GM12878 (cell line): ENCODE measurements around the gene TBC1D20. TPM values are rescaled to one million over a fixed set of nuclear protein-coding genes. Genes with fewer than 3 reads are reported as not detected.

Source experiments
- ATAC-seq: fragments of 200-7000 bp; cut with Tn5 transposase; 3 replicates; pipeline ENCODE4 v1.9.1; 2020; ENCODE audit warnings: mild to moderate bottlenecking, moderate library complexity
- BruUV-seq: library from RNA; stranded (reverse); fragments of 400-500 nt; replicated peaks from 2 replicates; lab custom pipeline; 2021; lab: Mats Ljungman, UMichigan
- CTCF ChIA-PET: fragments of 300-600 bp; sonication (Branson Sonifier 250); formaldehyde crosslinking; extraction: SDS; loops from one replicate; lab custom pipeline; 2021; ENCODE audit warnings: inconsistent platforms; lab: Yijun Ruan, JAX
- POLR2A ChIA-PET: fragments of 350-600 bp; formaldehyde crosslinking; extraction: SDS; loops from one replicate; lab custom pipeline; 2021; ENCODE audit warnings: inconsistent platforms; lab: Charles Lee
- RAD21 ChIA-PET: fragments of 300-600 bp; sonication (Branson Sonifier 250); formaldehyde crosslinking; loops from one replicate; lab custom pipeline; 2023; ENCODE audit warnings: antibody characterized with exemption; ENCODE audit not compliant: unreplicated experiment; lab: Charles Lee
- SMC1A ChIA-PET: fragments of 300-600 bp; sonication (Branson Sonifier 250); formaldehyde crosslinking; loops from one replicate; lab custom pipeline; 2023; ENCODE audit not compliant: unreplicated experiment, uncharacterized antibody; lab: Charles Lee
- DNase-seq: peaks from one replicate; pipeline ENCODE4 v3.0.0-alpha.2; 2011; ENCODE audit warnings: low read depth, low spot score
- FAIRE-seq: peaks from 3 replicates; lab custom pipeline; 2011; peaks lifted over from hg19 to GRCh38; lab: Jason Lieb, UNC
- H2AFZ ChIP-seq: 2 replicates; pipeline ENCODE4 v1.6.0; 2011; ENCODE audit warnings: low read depth, low read length, control low read depth; ENCODE audit not compliant: control insufficient read depth
- H3K27ac ChIP-seq: 2 replicates; pipeline ENCODE4 v1.5.1; 2011; ENCODE audit warnings: control low read depth; ENCODE audit not compliant: control insufficient read depth, insufficient read depth
- H3K27me3 ChIP-seq, 2 experiments: replicated peaks in 1 of 2; 2 replicates each; pipeline versions ENCODE4 v1.6.0 to v1.6.1; 2011; ENCODE audit warnings: low read length in 1 of 2; ENCODE audit not compliant: control insufficient read depth in 2 of 2, insufficient read depth in 2 of 2
- H3K36me3 ChIP-seq, 2 experiments: 2 replicates each; pipeline ENCODE4 v1.5.1; 2011; ENCODE audit warnings: low read length in 1 of 2; ENCODE audit not compliant: control insufficient read depth in 2 of 2, insufficient read depth in 2 of 2
- H3K4me1 ChIP-seq: 2 replicates; pipeline ENCODE4 v1.6.1; 2011; ENCODE audit warnings: mild to moderate bottlenecking, low read length, moderate library complexity, mixed read lengths; ENCODE audit not compliant: control insufficient read depth, insufficient read depth
- H3K4me2 ChIP-seq: 2 replicates; pipeline ENCODE4 v1.6.0; 2011; ENCODE audit warnings: control low read depth; ENCODE audit not compliant: control insufficient read depth, insufficient read depth
- H3K4me3 ChIP-seq: fragments of 200-600 bp; sonication (generic); 2 replicates; pipeline ENCODE4 v1.5.1; 2016
- H3K79me2 ChIP-seq: 2 replicates; pipeline ENCODE4 v1.6.0; 2011; ENCODE audit warnings: low read length; ENCODE audit not compliant: control insufficient read depth, insufficient read depth
- H3K9ac ChIP-seq: 2 replicates; pipeline ENCODE4 v1.8.0; 2011; ENCODE audit warnings: low read length, control low read depth, mixed read lengths; ENCODE audit not compliant: control insufficient read depth, insufficient read depth
- H3K9me3 ChIP-seq: replicated peaks from 3 replicates; pipeline ENCODE4 v1.5.1; 2011; ENCODE audit warnings: mild to moderate bottlenecking, low read length; ENCODE audit not compliant: control insufficient read depth, insufficient read depth
- H4K20me1 ChIP-seq: 2 replicates; pipeline ENCODE4 v1.6.0; 2011; ENCODE audit not compliant: control insufficient read depth, insufficient read depth
- ATF7 ChIP-seq: fragments of 450-650 bp; IDR thresholded peaks from 2 replicates; pipeline ENCODE4 v1.6.1; 2016; ENCODE audit warnings: low read depth, mild to moderate bottlenecking
- BRCA1 ChIP-seq: IDR thresholded peaks from 2 replicates; pipeline ENCODE4 v1.6.1; 2011; ENCODE audit warnings: low read depth, low read length, improper control_type of control experiment
- CEBPB ChIP-seq, 2 experiments: fragments of 150-350 bp in 1 of 2; IDR thresholded peaks; 2 replicates each; pipeline ENCODE4 v1.6.1; 2012 to 2014; ENCODE audit warnings: low read depth in 2 of 2, low read length in 2 of 2, borderline replicate concordance in 1 of 2, inconsistent platforms in 1 of 2
- CREB1 ChIP-seq: IDR thresholded peaks from 2 replicates; pipeline ENCODE4 v1.6.1; 2012; ENCODE audit warnings: low read depth, mild to moderate bottlenecking, inconsistent platforms
- EED ChIP-seq: sonication (generic); IDR thresholded peaks from 2 replicates; pipeline ENCODE4 v1.6.1; 2016; ENCODE audit warnings: antibody characterized with exemption, low read depth
- KDM1A ChIP-seq: fragments of 200-600 bp; sonication (generic); IDR thresholded peaks from 2 replicates; pipeline ENCODE4 v1.6.1; 2016; ENCODE audit warnings: borderline replicate concordance
- PML ChIP-seq: IDR thresholded peaks from 2 replicates; pipeline ENCODE4 v1.6.1; 2012; ENCODE audit warnings: low read length, inconsistent platforms
- POLR2AphosphoS2 ChIP-seq: IDR thresholded peaks from 2 replicates; pipeline ENCODE4 v1.6.1; 2011; ENCODE audit warnings: low read depth, mild to moderate bottlenecking, low read length, improper control_type of control experiment, moderate library complexity
- RB1 ChIP-seq: fragments of 450-650 bp; formaldehyde crosslinking; IDR thresholded peaks from 2 replicates; pipeline ENCODE4 v1.6.1; 2017; ENCODE audit warnings: mild to moderate bottlenecking, borderline replicate concordance
- RELA ChIP-seq: fragments of 450-650 bp; IDR thresholded peaks from 2 replicates; pipeline ENCODE4 v1.8.0; 2014; ENCODE audit warnings: borderline replicate concordance; ENCODE audit not compliant: partially characterized antibody
- SIX5 ChIP-seq: IDR thresholded peaks from 2 replicates; pipeline ENCODE4 v1.6.1; 2011; ENCODE audit warnings: mild to moderate bottlenecking, low read depth, low read length, moderate library complexity; ENCODE audit not compliant: severe bottlenecking
- SKIL ChIP-seq: fragments of 450-650 bp; IDR thresholded peaks from 2 replicates; pipeline ENCODE4 v1.6.1; 2017; ENCODE audit warnings: mild to moderate bottlenecking, low read depth, inconsistent platforms; ENCODE audit not compliant: poor library complexity, severe bottlenecking
- SRF ChIP-seq, 2 experiments: IDR thresholded peaks; 2 replicates each; pipeline ENCODE4 v1.6.1; 2011; ENCODE audit warnings: low read depth in 2 of 2, low read length in 2 of 2, mild to moderate bottlenecking in 1 of 2, moderate library complexity in 1 of 2
- ZBED1 ChIP-seq: IDR thresholded peaks from 2 replicates; pipeline ENCODE4 v1.6.1; 2016; ENCODE audit warnings: borderline replicate concordance
- ZNF274 ChIP-seq: IDR thresholded peaks from one replicate; pipeline ENCODE4 v1.8.0; 2011; ENCODE audit not compliant: insufficient read length, insufficient read depth
- WGBS: methylation state at CpG from one replicate; pipeline ENCODE4 v1.1.6; 2016; ENCODE audit warnings: low lambda C conversion rate; ENCODE audit not compliant: insufficient replicate concordance, insufficient coverage; ENCODE audit errors: missing lambda C conversion rate; 5-methylcytosine and 5-hydroxymethylcytosine counted together
- in situ Hi-C: fragments of 300-500 bp; cut with MboI; formaldehyde crosslinking; loops from 9 replicates; pipeline ENCODE4 v1.14.3; 2018; ENCODE audit warnings: mixed read lengths
- intact Hi-C: fragments of 100-400 bp; cut with micrococcal nuclease; formaldehyde crosslinking; loops from one replicate; pipeline ENCODE4 v1.14.2; 2022; ENCODE audit not compliant: unreplicated experiment
- polyA plus RNA-seq, 11 experiments: library from polyadenylated mRNA; depleted of rRNA in 4 of 11; unstranded in 6 of 11; stranded (reverse) in 5 of 11; fragments of >200 nt; fragmentation: Nextera tagmentation in 4 of 11; fragmentation: Illumina TruSeq in 1 of 11; extraction: Ambion mirVana in 4 of 11; extraction: Trizol in 1 of 11; gene quantifications; 1 replicate in 1 of 11; 2 replicates in 10 of 11; pipeline versions ENCODE4 v1.2.1 to v1.2.3, GENCODE V29; 2011 to 2016; ENCODE audit warnings: inconsistent platforms in 2 of 11, missing spikeins in 2 of 11, low read depth in 1 of 11
- total RNA-seq, 4 experiments: library from RNA; depleted of rRNA in 3 of 4; stranded (reverse); fragments of >200 nt in 3 of 4; fragmentation: Illumina TruSeq in 1 of 4; extraction: Trizol in 1 of 4; gene quantifications; 2 replicates each; pipeline versions ENCODE4 v1.2.1 to v1.2.3, GENCODE V29; 2013 to 2021
- TF ChIP-seq, protein P1 (sequence below): IDR thresholded peaks from 2 replicates; pipeline ENCODE4 v1.6.1; 2011; ENCODE audit warnings: borderline replicate concordance, low read depth, mild to moderate bottlenecking, moderate library complexity, low read length; ENCODE audit not compliant: insufficient read depth, poor library complexity, severe bottlenecking

The TBC1D20 gene
- total and polyA plus RNA-seq, 10 of the 15 experiments (the other 5 are each of a cell fraction or from before 2014, with no cell fraction given): 4.3 to 17.9 (median 11.2) TPM

- Histone ChIP-seq H3K9me3 (no peaks in the 10 kb centered on the region), H4K20me1 (no peaks in the 10 kb centered on the region; the same call in none of the 2 replicates), H3K79me2 (peaks cover 4% of the 10 kb centered on the region), H3K4me1 (no peaks in the 10 kb centered on the region), H3K27me3 (no peaks in the 10 kb centered on the region), H3K9ac (no peak overlapping the region), H3K27ac (no peak overlapping the region), H3K4me2 (no peak overlapping the region), H3K4me3 (no peak overlapping the region), H3K36me3 (peaks cover 5 to 28% of the 10 kb centered on the region in 2 experiments), H2AFZ (no peak overlapping the region)
- over 99% methylated on average over 5 of the region's 5 CpGs for WGBS
- ATAC-seq: no peak
- no peak for DNase-seq
- ChIA-PET RAD21 (no interaction called here), CTCF (interaction anchor here (1.1 to 2.0 kb wide), 2 partner anchors 12 to 14 kb away, joined by 3 to 6 read pairs; no protein-coding TSS in a partner anchor), POLR2A (no interaction called here), SMC1A (no interaction called here)
- TF ChIP-seq RB1 (no peak), SRF (IDR thresholded peaks at IDR 0.05; ENCODE audit: low read depth in 2 of 2, low read length in 2 of 2) (no peak), SIX5 (no peak), KDM1A (no peak), ZBED1 (no peak), ZNF274 (no peak), CEBPB (IDR thresholded peaks at IDR 0.05; ENCODE audit: borderline replicate concordance in 1 of 2, low read depth in 2 of 2, low read length in 2 of 2) (no peak), BRCA1 (no peak), RELA (no peak), EED (no peak), CREB1 (no peak), SKIL (no peak), POLR2AphosphoS2 (no peak), ATF7 (no peak), PML (no peak)
- TF ChIP-seq, protein P1, sequence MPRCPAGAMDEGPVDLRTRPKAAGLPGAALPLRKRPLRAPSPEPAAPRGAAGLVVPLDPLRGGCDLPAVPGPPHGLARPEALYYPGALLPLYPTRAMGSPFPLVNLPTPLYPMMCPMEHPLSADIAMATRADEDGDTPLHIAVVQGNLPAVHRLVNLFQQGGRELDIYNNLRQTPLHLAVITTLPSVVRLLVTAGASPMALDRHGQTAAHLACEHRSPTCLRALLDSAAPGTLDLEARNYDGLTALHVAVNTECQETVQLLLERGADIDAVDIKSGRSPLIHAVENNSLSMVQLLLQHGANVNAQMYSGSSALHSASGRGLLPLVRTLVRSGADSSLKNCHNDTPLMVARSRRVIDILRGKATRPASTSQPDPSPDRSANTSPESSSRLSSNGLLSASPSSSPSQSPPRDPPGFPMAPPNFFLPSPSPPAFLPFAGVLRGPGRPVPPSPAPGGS: no peak
- no peak for FAIRE-seq
- in situ Hi-C loops (no loop called here), intact Hi-C loops (no loop called here)
- BruUV-seq: no TSS peak
These were observed 16.6 kb downstream of the TBC1D20 start for GRCh38 chr20:445514-446336.
